Middle frontal gyrus (tissue), 1 donor: ENCODE measurements around the gene MOB3B.

Experiments used
- DNase-seq: peaks from one replicate; pipeline ENCODE4 v3.0.0-alpha.2; 2015; ENCODE audit warnings: low spot score; ENCODE audit errors: extremely low spot score

Gene MOB3B

GRCh38 chr9:27341545-27342294 lies 187.9 kb downstream of the MOB3B start:
- DNase-seq, result no peak

- DNase-seq, result no peak
Measured at GRCh38 chr9:27340961-27341511, 188.6 kb downstream of the MOB3B start.

- DNase-seq, result no peak
Measured at GRCh38 chr9:27340285-27340674, 189.3 kb downstream of the MOB3B start.

GRCh38 chr9:27339661-27340284 lies 189.8 kb downstream of the MOB3B start:
- no peak for DNase-seq

GRCh38 chr9:27338527-27338903 lies 191.1 kb downstream of the MOB3B start:
- no peak for DNase-seq

GRCh38 chr9:27337833-27338526 lies 191.6 kb downstream of the MOB3B start:
- no peak for DNase-seq

- no peak for DNase-seq
Measured at GRCh38 chr9:27337236-27337635, 192.4 kb downstream of the MOB3B start.

- no peak for DNase-seq
Measured at GRCh38 chr9:27336829-27337228, 192.8 kb downstream of the MOB3B start.

- DNase-seq, result no peak
Measured at GRCh38 chr9:27336126-27336525, 193.5 kb downstream of the MOB3B start.

GRCh38 chr9:27335075-27335474 lies 194.5 kb downstream of the MOB3B start:
- no peak for DNase-seq

- peak; percentile 69 for DNase-seq
Measured at GRCh38 chr9:27333241-27334052, 196.2 kb downstream of the MOB3B start.

GRCh38 chr9:27331393-27331792 lies 198.2 kb downstream of the MOB3B start:
- no peak for DNase-seq

GRCh38 chr9:27329291-27329690 lies 200.3 kb downstream of the MOB3B start:
- DNase-seq, result no peak

GRCh38 chr9:27328483-27328882 lies 201.1 kb downstream of the MOB3B start:
- no peak for DNase-seq

- DNase-seq, result no peak
Measured at GRCh38 chr9:27311184-27311583, 218.4 kb downstream of the MOB3B start.

GRCh38 chr9:27310582-27310981 lies 219.0 kb downstream of the MOB3B start:
- DNase-seq, result no peak

- no peak for DNase-seq
Measured at GRCh38 chr9:27308691-27309390, 220.8 kb downstream of the MOB3B start.

GRCh38 chr9:27304521-27304920 lies 225.1 kb downstream of the MOB3B start:
- no peak for DNase-seq

GRCh38 chr9:27303219-27303618 lies 226.4 kb downstream of the MOB3B start:
- no peak for DNase-seq

GRCh38 chr9:27297050-27297449 lies 232.6 kb downstream of the MOB3B start, which contains the start of gene EQTN:
EQTN (minus strand) TSS chr9:27297150; CDS start chr9:27297055, 95 bp downstream.
- no peak for DNase-seq

- DNase-seq, result no peak
Measured at GRCh38 chr9:27293996-27294395, 235.6 kb downstream of the MOB3B start.
